ENCODE measurements around the gene DNM3.
"Not testable (repeated sequence)": the region's sequence is repeated elsewhere in the genome, so short reads cannot be mapped to it uniquely, and the experiment has no call there.

Gene DNM3

DNA sequence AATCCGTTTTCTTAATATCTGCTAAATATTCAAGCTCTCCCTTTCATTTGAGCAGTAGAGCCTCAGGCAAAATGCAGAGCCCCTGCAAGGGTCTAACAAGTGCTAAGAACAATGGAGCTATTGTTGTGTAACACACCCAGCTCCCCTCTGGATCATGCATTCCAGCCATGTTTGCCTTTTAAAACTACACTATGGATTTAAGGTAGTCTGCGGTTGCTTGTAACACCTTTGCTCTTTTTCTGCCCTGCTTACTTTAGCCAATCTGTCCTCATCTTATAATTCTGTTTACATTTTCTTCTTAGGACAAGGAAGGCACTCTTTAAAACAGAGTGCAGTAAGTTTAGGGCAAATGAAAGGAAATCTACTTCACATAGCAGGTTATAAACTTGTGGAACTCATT is 519.2 kb downstream of the DNM3 start:
- DNase-seq (ENCODE audit: low read depth), result no peak

DNA sequence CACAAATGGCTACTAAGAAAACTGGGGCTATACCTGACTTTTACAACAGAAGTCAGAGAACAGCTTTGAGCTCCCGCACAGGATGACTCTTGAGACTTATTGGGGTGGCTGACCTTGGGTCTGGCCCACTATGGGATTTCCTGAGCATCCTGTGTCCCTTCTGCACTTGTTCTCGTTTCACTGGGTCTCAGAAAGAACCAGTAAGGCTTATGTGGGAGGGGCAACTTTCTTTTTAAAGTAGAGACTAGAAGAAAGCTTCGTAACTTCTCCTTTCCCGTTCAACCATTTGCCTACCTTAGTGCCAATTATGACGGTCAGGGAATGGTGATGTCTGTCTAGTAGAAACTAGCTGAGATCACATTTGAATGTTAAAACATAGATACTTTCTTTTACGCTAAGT is 519.7 kb downstream of the DNM3 start:
- DNase-seq (ENCODE audit: low read depth), result no peak

DNA sequence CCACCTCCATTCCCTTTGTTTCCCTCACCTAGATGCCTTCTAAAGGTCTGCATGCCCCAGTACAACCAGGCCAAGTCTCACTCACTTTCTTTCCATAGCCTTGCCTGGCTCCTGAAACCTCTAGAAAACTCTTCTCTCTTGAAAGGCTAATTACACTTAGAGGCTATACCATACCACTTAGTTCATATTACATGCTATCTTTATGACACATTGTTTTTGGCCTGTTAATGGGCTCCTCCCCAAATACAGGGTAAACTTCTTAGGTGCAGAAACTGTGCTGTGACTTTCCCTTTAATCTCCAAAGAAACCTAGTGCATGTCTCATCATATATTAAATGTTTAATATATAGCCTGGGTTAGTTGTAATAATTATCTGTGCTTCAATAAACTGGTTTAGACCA is 522.6 kb downstream of the DNM3 start:
- DNase-seq (ENCODE audit: low read depth), result no peak

DNA sequence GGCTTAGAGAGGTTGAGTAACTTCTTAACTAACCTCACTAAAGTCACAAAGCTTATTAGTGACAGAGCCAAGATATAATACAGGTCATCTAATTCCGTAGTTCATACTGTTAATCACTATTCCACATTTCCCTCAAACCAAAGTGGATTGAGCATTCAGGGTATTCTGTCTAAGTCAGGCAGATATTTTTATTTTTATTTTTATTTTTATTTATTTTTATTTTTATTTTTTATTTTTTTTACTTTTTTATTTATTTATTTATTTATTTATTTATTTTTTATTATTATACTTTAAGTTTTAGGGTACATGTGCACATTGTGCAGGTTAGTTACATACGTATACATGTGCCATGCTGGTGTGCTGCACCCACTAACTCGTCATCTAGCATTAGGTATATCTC is 530.3 kb downstream of the DNM3 start:
- not testable (repeated sequence) for DNase-seq (ENCODE audit: low read depth)

DNA sequence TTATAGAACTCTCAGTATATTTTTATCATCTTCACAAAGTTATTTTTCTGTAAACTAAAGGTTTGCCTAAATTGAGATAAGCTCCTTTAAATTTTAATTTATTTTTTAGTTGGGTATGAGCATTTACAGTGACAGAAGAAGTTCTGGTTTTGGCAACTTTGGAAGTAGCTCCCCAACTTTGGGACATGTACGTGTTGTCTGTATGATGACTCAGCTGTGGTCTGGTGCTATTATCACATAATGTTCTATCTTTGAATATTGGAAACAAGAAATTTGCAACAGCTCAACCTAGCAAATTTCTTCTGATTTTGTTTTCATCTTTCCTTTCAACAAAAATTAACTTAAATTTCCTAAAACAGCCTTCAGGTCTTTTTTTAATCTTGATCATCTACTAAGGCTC is 532.6 kb downstream of the DNM3 start:
- DNase-seq (ENCODE audit: low read depth), result no peak

DNA sequence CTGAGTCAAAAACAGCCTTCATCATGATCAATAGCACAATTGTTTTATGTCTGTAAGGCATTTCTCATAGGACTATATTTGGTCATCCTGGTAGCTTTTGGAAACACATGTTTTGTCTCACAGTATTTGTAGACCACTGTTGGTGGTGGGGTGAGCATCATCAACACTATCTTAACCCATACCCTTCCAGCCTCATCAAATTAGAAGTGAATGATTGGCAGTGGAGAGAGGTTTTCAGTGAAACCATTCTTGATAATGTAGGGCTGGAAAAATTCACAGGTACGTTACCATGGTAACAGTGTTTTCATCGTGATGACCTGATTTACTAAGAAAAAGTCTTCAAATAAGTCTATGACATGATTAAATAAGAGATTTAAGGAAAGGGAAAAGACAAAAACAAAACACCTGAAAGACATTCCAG is 533.9 kb downstream of the DNM3 start:
- no peak for DNase-seq (ENCODE audit: low read depth)

DNA sequence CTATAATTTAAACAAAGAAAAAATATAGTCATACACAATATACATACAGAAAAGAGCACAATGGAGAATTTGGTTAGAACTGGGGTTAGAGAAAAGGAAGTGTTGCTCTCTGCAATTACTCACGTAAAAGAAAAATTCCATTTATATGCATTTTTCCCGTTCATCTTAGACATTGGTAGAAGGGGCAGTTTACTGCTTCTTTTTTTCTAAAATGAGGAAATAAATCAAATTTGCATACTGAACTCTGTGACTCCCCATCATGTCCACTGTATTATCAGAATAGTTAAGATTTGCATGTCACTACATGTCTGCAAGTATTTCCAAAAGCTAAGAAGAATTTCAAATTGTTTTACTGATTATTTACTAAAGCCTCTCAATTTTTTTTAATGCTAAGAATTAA is 535.1 kb downstream of the DNM3 start:
- DNase-seq (ENCODE audit: low read depth), result no peak

DNA sequence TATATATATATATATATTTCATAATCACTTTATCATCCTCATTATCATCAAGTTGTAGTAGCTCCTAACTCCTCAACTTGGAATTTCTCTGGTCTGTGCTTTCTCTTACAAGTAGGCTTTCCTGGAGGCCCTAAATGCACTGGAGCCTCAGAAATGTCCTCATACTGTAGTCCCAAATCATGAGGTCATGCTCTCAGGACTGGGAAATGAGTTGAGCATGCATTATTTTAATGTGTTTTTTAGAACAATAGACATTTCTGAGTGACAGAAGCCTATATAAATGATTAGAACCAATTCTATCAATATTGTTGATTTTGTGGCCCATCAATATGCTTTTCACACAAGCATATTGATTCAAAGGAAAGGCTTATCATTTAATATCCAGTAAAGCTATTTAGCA is 536.3 kb downstream of the DNM3 start:
- no peak for DNase-seq (ENCODE audit: low read depth)

DNA sequence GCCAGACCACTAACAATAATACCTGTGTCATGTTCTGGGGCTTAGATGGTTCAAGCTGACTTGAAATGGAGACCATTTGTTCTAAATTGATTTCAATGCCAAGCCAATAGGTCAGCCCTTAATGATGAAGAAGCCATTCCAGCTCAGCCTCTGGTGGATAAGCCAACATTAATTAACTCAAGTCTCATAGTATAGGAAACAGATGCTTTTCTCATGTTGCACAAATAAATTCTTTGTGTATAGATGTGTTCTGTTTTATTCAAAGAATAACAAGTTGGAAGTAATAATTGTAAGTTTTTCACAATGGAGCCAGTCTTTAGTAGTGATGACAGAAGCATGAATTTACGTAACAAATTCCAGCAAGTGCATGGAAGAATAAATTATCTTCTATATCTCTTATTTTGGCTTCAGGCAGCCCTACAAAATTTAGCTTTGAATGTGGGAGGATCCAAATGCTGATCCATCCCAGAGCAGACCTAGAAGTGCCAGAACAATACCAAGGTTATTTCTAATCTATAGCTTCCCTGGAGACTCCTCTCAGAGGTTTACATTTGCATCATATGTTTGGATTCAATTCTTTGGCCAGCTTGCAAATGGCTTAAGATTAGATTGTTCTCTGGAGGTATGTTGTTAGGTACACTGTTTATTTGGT is 536.9 kb downstream of the DNM3 start:
- no peak for DNase-seq (ENCODE audit: low read depth)

DNA sequence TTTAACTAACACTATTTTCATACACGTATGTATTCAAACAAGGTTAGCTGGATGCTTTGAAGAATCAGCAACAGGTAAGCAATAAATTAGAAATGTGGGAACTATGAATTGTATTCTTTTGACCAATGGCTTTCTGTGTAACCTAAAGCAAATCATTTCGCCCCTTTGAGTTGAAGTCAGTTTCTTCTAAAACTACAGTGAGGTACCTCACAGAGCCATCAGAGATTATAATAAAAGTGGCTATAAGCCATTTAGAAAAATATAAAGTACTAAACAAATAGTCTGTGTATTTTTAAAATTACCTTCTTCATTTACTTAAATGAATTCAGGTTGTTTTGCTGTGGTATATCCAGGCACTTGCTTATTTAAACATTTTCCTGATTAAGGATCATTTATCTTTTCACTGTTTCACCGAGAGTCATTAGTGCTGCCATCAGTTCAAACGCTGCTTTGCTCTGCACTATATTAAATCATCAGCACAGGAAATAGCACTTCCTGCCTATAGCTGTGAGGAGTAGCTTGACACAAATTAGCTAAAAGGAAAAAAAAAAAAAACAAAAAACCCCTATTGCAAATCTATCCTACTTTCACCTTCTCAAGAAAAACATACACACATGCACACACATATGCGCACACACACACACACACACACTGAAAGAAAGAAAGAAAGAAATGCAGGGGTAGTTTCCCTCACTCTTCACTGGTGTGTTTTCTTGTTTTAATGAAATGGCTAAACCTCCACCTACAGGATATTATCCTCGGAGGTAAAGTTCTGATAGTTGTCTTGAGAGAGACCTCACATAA is 539.3 kb downstream of the DNM3 start:
- no peak for DNase-seq (ENCODE audit: low read depth)

DNA sequence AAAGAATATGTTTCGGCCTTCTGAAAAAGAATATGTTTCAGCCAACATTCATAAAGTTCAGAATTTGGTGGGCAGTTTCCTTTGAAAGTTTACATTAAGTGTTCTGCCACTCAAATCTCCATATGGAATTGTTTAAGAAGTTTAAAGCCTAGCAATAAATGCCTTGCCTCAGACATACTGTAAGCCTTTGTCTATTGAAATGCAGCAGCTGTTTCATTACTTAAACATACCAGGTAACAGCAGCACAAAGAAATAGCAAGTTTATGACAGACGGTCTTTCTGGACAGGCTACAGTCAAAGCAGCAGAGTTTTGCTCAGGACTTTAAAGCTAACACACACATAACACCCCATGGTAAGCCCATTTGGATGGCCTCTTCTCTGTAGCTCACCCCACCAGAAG is 540.6 kb downstream of the DNM3 start:
- no peak for DNase-seq (ENCODE audit: low read depth)

DNA sequence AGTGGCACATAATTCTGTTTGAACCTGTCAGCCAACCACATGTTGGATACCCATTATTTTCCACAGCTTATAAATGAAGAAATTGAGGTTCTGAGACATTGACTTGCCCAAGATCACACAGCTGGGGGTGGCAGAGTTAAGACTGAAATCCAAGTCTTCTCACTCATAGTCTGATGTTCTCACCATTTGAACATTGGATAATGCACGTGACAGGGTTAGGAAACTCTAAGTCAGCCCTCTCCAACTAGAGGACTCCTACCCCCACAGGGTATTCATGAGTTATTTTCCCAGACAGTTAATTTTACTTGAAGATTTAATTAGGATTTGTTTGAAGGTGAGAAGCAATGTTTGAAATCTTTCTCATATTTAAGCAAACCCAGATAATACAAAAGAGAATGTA is 541.1 kb downstream of the DNM3 start:
- no peak for DNase-seq (ENCODE audit: low read depth)

DNA sequence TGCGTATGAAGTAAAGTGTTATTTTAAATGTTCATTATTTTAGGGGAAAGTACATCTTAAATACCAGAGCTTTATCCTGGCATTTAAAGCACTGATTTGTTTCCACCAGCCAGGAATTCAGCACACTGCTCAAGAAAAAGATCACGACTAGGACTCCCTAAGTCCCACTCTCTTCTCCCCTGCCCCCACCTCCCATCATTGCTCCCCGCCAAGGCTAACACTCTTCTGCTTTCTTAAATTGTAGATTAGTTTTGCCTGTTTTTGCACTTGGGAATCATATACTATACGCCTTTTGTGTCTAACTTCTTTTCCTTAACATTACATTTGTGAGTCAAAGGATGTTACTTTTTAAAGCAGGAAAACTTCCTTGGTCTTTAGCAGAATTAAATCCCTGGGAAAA is 541.7 kb downstream of the DNM3 start:
- DNase-seq (ENCODE audit: low read depth), result no peak

DNA sequence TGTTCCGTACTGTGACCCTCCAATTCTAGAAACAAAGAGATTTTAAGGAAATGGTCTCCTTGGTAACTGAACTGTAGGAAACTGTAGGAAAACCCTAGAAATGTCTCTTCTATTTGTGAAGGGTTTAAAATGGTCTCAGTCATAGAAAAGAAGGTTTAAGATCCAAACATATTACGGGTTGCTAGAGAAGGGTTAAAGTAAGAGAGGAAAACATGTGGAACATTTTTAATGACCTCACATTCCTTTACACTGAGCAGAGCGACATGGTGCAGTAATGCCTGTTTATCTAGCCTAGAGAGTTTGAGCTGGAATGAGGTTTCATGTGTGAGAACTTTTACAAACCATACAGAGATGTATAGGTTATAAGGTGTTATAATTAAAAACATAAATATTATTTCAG is 542.2 kb downstream of the DNM3 start:
- no peak for DNase-seq (ENCODE audit: low read depth)

DNA sequence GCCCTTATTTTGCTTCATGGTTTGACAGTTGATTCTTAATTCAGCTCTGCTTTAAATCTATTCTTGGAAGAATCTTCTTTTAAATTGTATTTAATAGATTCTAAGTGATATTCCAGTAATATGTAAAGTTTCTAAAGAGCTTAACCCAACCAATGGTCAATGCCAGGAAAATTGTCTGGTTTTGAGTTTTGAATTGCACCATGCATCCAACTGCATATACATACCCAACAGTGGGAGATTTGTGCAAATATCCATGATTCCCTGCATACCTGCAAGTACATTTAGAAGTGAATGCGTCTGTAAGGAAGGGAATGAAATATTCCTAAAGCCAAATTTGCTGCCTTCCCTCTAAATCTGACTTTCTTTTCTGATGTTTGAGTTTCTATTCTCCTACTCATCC is 543.4 kb downstream of the DNM3 start:
- no peak for DNase-seq (ENCODE audit: low read depth)

DNA sequence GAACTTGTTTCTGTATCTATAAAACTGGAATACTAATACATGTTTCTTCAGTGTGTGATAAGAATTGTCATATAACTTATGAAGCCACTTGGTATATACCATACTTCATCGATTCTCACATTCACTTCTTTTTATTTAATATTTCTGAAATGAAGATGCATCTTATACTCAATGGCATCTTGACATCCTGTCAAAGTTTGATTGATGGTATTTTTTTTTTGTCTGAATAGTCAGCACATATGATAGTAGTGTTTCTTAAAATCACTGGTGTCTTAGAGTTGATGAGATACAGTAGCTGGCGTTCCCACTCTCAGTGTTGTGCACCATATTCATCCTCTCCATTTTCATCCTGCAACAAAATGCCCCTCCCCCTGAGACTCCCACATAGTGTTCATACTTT is 544.7 kb downstream of the DNM3 start:
- no peak for DNase-seq (ENCODE audit: low read depth)

DNA sequence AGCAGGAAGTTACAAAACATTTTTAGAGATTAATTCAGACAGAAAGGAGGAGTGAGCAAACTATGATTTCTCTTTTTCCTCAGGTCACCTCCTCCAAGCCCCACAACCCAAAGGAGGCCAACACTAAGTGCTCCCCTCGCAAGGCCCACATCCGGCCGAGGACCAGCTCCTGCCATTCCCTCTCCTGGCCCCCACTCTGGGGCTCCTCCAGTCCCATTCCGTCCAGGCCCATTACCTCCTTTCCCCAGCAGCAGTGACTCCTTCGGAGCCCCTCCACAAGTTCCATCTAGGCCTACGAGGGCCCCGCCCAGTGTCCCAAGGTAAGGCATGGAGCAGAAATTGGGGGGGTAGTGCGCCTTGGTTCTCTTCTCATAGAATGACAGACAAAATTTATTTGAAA is 547.2 kb downstream of the DNM3 start:
- DNase-seq (ENCODE audit: low read depth), result no peak

DNA sequence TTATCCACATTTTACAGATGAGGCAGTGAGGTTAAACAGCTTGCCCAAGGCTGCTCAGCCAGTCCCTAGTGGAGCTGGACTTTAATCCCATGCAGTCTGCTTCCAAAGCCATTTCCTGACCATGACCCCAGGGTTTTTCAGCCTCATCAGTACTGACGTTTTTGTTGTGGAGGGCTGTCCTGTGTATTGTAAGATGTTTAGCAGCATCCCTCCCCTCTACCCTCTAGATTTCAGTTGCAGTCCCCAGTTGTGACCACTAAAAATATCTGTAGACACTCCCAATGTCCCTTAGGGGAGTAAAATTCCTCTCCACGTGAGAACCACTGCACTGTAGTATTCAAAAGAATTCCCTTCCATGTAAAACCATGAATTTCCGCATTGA is 549.0 kb downstream of the DNM3 start:
- DNase-seq (ENCODE audit: low read depth), result no peak

DNA sequence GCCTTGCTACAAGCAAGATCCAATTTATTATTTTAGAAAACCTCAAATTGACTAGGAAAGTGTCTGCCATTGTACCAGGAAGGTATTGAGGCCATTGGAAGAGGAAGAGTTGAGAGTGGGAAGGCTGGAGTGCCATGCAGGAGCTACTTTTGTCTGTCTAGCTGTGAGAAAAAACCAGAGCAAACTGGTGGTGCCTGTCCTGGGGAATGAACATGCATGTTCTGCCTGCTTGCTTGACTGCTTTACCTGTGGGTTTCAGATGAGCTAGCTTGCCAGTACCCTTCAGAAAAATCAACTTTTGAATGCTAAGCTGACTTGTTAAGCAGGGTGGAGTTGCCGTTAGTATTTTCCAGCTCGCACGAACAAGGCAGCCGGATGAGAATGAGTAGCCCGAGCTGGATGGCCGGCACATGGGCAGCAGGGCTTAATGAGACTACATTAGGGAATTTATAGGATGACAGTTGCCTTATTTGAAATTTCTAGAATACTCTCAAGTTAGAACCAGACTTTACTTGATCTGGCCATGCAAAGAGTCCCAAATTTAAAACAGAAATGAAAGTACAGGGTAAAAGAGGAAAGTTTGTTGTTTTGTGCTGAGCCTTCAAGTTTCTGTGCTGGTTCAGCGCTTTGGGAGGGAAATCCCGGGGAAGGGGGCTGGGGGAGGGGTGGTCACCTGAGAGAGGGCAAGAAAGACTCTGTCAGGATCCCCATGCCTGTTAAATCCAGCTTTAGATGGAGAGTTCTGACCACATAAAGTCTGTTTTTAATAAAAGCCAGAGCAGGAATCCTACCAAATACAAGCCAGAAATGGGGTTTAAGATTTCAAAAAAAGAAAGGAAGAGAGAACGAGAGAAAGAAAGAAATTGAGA is 549.6 kb downstream of the DNM3 start:
- no peak for DNase-seq (ENCODE audit: low read depth)

DNA sequence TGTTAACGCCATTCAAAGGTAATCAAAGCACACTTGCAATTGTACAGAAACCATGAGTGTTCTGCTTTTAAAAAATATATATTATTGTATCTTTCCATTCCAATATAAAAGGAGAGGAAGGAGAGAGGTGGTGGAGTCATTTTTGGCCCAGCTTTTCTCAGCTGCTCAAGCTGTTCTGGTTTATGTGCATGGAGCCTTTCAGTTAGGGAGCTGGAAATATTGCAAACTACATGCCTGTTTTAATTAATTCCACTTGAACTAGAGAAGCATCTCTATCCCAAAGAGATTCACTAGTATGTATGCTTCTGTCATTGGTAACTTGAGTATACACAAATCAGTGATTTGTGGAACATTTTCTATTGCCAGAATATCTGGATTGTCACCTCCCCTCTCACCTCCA is 550.7 kb downstream of the DNM3 start:
- no peak for DNase-seq (ENCODE audit: low read depth)

DNA sequence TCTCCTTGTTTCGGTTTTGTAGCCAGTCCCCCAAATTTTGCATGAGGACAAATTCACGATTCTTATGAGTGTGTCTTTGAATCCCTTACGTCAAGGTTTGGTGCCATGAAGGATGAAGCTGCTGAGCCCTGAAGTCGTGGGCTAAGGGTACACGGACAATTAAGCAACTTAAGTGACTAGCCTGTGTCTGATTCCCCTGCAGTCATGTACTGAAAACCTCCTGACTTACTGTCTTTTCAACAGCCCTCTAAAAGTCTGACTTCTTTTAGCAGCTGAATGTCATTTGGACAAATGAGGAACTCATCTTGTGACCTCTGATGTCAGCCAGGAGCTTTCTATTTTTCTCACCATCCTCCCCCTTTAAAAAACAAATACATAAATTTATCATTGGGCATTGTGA is 552.1 kb downstream of the DNM3 start:
- no peak for DNase-seq (ENCODE audit: low read depth)

DNA sequence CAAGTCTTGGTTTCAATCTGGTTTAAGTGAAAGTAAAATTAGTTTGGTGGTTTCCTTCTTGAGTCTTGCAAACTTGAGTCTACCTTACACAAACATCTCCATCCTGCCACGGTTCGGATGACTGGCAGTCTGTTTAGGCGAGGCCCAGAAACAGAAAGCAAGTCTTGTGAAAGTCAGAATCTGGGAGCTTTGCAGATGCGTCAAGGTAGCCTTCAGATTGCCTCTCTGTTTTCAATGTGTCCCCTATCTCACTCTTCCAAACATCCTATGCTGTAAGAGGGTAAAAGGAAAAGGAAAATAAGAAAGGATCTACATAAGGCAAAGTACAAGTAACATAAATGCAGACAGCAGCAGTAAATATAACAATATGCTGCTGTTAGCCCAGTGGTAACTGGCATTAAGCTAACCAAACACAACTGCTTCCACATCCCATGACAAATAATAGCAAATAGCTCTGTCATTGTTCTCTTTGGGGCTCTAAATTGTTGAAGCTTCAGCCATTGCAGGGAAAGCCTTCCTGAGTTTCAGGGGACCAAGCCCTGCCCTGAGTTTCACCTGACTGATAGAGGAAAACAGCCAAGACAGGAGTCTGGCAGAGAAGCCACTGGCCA is 552.9 kb downstream of the DNM3 start:
- no peak for DNase-seq (ENCODE audit: low read depth)

DNA sequence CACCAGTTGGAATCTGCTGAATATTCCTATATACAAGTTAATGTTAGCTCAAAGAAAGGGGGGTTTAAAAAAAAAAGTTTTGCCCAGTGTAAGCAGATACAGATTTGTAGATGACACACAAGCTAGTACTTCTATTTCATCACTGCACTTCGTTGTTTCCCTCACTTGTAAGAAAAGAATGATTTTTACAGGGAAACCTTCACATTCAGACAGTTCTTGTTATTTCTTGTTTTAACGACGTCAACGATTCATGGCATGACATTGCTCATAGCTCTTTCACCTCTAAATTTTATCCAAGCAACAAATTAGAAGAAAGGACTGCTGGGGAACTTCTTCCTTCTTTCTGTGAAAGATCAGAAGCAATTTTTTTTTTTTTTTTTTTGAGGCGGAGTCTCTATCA is 553.5 kb downstream of the DNM3 start:
- DNase-seq (ENCODE audit: low read depth), result no peak
